ENCODE measurements around the gene ZDHHC20. TPM values are rescaled to one million over a fixed set of nuclear protein-coding genes. Genes with fewer than 3 reads are reported as not detected.
"Not testable (repeated sequence)": the region's sequence is repeated elsewhere in the genome, so short reads cannot be mapped to it uniquely, and the experiment has no call there.

The ZDHHC20 gene
- polyA plus RNA-seq, 3 donors: 67.7 to 81.1 (median 74.2) TPM

DNA sequence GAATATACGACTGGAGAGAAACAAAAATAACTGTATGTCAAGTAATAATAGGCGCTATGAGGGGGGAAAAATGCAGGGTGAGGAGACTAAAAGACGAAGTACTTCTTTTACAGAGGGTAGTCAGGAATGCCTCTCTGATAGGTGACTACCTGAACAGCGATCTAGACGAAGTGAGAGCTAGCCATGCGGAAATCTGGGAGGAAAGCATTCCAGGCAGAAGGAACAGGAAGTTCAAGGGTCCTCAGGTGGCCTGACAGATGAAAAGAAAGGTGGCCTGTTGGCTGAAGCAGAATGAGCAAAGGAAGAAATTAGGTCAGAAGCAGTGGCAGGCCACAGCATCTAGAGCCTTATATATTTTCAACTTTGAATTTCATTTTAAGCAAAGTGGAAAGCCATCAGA lies 13.3 kb downstream of the ZDHHC20 start:
- DNase-seq: no peak

DNA sequence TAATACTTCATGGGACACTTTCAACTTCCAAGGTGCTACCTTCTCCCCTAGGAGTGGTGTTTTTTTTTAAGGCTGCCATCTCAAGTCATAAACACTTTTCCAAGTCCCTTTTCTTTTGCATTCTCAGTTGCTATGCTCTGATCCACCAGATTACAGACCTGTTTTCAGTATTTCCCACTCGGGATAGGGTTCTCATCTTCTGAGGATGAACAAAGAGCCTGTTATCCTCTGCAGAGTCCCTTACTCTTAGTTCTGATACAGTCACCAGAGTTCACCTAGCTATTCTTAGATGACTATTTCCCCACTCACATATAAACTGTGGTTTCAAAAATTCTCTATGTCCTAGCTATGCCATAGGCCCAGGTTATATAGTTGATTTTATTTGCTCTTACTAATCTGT lies 15.9 kb downstream of the ZDHHC20 start:
- DNase-seq: no peak

DNA sequence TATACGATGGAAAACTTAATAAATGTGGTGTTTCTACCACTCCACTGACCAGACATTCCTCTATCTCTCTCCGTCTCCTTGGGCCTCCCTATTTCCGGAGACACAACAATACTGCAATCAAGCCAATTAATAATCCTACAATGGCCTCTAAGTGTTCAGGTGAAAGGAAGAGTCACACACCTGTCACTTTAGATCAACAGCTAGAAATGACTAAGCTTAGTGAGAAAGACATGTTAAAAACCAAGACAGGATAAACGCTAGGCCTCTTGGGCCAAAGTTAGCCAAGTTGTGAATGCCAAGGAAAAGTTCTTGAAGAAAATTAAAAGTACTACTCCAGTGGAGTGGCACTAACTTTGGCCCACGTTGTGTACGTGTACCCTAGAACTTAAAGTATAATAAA lies 22.5 kb downstream of the ZDHHC20 start:
- no peak for DNase-seq

DNA sequence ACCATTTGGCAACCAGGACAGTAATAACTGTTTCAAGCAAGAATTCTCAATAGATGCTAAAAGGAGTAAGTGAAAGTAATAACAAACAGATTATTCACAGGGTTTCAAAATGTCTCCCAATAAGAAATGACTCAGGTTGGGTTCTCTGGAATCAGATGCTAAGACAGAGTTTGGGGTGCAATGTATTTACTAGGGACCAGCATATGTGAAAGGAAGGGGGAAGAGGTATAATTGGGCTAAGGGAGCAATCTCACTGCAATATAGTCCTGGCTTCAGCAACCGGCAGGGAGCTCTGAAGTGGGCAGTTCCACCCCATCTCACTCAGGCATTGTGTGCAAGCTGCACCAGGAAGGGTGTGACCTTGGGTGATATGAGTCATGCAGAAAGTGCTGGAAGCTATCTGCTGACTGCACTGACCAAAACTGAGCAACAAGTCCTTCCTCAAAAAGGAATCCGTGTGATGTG lies 23.4 kb downstream of the ZDHHC20 start:
- DNase-seq: no peak

DNA sequence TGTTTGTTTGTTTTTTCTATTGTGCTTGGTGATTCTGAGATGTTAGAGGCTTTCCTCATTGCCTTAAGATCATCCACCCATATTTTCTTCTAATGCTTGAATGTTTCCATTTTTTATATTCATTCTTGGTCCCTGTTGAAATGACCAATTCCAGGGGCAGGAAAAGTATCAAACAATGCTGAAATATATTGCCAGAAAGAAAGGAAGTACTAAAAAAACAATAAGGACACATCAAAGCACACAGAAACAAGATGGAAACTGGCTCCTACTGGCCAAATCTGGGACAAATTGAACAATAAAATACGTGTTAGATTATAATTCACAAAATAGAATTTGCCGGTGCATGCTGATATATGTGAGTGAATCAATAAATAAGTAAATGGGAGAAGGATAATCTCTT lies 23.9 kb downstream of the ZDHHC20 start:
- no peak for DNase-seq

DNA sequence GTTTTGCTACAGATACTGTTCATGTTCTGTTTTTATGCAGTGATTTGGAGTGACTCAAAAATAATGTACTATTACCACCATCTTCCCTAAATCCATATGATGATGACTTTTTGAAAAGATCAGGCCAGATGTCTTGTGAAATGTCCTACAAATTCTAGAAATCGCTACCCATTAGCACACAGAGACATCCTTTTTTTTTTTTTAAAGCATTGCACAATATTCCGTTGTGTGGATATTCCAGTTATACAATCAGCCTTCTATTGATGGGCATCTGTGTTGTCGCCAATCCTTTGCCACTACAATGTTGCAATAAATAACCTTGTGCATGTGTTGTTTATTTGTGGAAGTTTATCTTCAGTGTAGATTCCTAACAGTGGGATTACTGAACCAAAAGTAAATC lies 24.5 kb downstream of the ZDHHC20 start:
- no peak for DNase-seq

DNA sequence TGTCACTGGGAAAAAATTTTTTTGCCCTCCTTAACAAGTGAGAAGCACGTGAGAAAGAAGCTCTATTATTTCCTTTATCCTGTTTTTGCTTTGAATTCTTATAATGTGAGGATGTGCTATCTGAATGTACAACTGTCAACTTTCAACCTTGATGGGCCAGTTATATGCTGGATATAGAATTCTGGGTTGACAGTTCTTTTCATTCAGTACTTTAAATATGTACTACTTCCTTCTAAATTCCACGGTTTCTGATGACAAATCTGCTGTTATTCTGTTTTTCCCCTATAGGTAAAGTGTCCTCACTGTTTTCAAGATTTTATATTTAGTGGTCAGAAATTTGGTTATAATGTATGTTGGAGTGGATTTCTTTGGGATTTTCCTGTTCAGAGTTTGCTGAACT lies 29.9 kb downstream of the ZDHHC20 start:
- peak; percentile 9 for DNase-seq

DNA sequence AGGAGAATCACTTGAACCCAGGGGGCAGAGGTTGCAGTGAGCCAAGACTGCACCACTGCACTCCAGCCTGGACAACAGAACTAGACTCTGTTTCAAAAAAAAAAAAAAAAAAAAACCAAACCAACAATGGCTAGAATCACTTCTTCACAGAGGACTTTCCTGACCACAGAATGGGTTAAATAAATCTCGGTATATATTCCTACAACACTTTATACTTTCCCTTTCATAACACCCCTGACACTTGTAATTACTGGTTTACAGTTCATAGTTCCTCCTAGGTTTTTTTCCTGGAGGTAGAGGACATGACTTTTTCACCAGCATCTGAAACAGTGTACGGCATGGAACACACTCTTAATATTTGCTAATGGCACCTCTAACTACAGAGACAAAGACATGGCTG lies 31.4 kb downstream of the ZDHHC20 start:
- no peak for DNase-seq

DNA sequence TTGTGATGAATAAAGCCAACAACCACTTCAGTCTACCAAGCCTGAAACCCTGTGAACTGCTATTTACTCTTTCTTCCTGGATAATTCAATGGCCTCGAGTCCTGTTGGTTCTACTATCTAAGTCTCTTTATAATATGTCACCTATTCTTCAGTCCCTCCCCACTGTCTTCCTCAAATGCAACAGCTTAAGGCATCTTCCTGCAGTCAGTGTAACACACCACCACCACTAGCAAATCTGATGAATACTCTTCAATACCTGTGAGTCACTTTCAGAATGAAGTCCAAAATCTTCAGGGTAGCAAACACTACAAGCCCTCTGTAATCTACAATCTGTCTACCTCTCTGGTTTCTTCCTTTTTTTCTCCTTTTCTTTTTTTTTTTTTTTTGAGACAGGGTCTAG lies 32.9 kb downstream of the ZDHHC20 start:
- DNase-seq: no peak

DNA sequence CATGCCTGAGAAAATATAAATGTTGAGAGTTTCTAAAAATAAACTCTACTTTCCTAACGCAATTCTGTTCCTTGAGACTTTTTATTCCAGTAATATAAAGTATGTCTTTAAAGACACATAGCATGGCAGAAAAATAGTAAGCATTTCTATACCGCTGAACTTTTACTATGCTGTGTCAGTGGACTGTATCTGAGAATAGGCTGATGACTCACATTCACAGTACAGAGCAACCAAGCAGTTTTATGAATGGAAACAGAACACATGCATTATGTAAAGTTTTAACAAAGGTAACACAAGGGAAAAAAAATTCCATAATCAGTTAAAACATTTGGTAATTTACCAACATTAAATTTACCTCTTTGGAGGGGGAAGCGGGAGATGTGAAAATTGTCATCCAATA lies 38.4 kb downstream of the ZDHHC20 start:
- no peak for DNase-seq

DNA sequence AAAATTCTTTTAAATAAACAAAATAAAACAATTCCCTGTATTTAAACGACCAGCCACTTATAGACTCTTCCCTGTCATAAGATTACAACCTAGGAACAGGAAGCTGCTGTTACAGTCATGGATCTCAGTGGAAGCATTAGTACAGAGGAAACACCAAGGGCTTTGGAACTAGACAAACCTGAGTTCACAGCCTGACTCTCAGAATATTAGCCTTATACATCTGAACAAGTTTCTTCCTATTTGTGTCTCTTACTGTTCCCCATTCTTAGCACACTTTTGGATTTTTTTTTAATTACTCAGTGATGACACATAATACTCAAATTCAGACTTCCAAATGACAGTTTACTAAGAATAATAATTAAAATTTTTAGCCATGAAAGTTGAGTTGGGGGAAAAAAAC lies 46.1 kb downstream of the ZDHHC20 start:
- DNase-seq: no peak

DNA sequence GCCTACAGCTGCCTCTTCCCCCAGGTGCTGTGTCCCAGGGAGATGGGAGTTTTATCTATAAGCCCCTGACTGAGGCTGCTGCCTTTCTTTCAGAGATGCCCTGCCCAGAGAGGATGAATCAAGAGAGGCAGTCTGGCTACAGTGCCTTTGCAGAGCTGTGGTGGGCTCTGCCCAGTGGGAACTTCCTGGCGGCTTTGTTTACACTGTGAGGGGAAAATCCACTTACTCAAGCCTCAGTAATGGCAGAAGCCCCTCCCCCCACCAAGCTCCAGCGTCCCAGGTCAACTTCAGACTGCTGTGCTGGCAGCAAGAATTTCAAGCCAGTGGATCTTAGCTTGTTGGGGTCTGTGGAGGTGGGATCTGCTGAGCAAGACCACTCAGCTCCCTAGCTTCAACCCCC lies 48.6 kb downstream of the ZDHHC20 start:
- not testable (repeated sequence) for DNase-seq

DNA sequence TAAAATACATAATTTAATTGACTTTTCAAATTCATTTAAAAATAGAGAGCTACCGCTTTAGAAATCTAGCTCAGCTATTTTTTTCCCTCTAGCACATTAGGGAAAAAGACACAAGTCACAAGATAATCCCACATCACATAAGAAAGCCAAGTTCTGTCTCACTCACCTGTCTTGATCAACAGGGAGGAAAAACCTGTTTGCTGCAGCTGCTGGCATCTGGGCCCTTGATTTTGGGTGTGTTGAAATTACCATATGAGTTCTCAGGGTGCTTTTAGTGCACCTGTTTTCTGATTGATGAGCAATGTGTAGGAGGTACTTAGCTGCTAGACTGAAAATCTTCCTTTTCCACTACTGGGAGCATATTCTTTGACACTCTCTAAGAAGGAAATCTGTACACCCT lies 53.8 kb downstream of the ZDHHC20 start:
- no peak for DNase-seq

DNA sequence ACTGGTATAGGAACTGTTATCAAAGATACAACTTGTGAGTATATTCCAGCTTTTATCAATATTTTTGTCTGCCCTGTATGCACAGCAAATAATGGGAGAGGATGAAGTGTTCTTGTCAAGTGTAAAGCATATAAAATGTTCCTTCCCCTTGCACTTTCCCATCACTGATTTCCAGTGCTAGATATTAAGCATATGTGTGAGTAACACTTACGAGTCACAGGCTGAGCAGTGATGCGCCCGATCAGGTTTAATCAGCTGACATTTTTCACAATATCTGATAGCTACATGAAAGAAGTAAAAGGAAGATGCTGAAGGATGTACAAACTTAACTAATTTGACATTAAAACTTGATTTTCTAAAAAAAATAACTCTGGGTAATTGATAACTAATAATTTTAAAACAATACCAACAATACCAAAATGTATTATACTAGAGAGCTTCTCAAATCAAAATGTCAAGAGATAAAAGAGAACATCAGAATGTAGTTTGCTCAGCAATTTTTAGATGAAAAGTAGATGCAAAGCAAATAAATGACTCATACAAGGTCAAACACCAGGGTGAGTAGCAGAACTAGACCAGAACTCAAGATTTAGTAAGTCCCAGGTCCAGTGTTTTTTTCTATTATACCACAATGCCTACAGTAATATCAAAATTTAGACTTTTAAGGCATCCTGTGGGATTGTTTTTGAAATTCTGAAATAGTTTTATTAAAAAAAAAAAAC lies 56.4 kb downstream of the ZDHHC20 start:
- no peak for DNase-seq

DNA sequence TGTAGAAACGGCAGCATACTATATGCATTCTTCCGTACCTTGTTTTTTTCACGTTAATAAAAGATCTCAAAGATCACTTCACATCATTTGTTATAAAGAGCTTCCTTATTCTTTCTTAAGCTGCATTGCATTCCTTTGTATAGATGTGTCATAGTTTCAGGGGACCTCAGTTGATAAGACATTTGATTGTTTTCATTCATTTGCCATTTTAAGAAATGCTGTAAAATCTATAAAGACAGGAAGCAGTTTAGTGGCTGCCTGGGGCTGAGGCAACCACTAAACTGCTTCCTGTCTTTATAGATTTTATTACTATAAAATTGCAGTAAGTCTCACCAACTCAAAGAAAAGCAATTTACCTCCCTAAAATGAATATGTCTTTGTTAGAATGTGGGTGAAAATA lies 59.4 kb downstream of the ZDHHC20 start:
- DNase-seq: no peak

DNA sequence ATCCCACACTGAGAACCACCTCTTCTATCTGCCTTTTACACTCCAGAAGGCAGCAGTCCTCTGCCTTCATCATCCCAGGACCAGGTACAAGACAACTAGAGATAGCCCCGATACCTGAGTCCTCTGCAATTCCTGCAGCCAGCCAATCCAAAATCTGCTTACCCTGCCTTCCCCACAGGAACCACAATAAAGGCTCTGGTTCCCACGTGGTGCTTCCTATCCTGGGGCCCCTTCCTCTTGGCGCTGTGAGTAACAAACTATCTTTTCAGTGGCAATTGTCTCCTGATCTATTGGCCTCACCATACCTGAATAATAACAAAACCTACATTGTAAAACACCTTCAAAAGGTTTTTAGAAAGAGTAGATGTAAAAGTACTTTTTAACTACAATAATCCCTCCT lies 63.1 kb downstream of the ZDHHC20 start:
- no peak for DNase-seq

DNA sequence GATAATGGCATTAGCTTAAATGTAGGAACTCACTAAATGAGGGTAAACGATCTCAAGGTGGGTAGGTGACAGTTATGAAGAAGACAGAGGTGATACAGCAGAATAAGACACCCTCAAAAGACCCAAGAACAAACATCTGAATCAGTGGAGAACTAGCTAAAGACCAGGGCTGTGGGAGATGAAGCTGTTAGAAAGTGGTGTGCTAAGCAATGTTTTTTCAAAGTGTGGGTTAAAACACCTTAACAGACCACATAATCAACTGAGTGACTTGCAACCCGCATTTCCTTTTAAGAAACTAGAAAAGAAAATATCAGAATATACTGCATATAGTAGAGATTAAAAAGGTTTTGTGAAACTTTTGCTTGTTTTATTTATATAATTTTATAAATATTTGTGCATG lies 70.0 kb downstream of the ZDHHC20 start:
- no peak for DNase-seq

DNA sequence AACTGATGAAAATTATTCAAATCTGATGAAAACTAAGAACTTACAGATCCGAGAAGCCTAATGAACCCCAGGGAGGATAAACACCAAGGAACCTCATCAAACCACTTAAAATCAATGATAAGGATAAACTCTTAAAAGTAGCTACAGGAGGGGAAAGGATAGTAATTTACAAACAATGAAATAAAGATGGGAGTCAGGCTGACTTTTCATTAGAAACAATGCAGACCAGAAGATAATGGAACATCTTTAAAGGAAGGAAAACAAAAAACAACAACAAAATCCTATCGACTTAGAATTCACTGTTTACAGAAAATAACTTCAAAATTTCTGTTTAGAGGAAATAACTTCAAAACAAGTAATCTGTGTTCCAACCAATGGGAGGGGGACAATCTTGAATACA lies 73.4 kb downstream of the ZDHHC20 start:
- no peak for DNase-seq

DNA sequence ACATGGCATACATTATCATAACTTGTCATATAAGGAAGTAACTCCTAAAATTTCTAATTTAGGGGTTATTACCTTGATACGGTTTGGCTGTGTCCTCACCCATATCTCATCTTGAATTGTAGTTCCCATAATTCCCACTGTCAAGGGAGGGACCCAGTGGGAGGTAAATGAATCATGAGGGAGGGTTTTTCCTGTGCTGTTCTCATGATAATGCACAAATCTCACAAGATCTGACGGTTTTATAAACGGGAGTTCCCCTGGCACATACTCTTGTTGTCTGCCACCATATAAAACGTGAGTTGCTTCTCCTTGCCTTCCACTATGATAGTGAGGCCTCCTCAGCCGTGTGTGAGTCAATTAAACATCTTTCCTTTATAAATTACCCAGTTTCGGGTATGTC lies 76.0 kb downstream of the ZDHHC20 start:
- no peak for DNase-seq

DNA sequence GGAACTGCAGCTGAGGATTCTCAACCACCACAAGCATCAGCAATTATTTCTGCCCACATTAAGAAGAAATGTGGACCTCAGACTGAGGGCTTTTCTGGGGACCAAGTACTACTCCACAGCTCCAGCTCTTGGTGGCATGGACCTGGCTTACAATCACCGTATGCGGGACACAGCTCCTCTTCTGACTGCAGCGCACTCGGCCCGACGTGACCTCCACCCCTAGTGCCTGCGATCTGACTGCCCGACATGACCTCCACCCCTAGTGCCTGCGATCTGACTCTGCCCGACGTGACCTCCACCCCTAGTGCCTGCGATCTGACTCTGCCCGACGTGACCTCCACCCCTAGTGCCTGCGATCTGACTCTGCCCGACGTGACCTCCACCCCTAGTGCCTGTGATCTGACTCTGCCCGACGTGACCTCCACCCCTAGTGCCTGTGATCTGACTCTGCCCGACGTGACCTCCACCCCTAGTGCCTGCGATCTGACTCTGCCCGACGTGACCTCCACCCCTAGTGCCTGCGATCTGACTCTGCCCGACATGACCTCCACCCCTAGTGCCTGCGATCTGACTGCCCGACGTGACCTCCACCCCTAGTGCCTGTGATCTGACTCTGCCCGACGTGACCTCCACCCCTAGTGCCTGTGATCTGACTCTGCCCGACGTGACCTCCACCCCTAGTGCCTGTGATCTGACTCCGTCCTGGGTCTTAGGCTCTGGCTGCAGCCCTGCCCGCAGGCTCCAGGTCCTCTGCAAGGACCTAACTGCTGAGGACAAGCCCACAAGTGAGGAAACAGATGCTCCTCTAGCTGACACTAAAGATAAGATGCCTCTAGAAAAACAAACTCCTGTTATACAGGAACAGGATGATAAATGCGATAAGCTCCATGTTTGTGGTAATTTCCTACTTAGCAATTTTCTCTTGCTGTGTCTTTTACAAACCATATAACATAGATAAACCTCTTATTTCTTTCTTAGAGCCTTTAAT lies 81.8 kb downstream of the ZDHHC20 start:
- not testable (repeated sequence) for DNase-seq

DNA sequence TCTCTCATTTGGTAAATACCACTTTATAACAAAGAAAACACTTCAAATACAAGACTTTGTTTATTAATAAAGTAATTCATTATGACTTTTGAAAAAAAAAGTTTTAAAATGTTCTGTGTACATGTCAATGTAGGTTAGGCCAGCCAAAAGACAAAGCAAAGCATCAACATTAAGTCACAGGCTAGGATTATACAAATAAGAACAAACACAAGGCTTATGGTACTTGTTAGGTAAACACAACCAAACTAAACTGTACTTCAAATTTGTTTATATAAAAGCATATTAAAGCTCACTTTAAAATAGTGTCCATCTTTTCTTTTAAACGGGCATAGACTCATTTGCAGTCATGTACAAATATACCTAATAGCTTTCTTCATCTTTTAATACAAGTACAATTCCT lies 86.6 kb downstream of the ZDHHC20 start:
- no peak for DNase-seq

DNA sequence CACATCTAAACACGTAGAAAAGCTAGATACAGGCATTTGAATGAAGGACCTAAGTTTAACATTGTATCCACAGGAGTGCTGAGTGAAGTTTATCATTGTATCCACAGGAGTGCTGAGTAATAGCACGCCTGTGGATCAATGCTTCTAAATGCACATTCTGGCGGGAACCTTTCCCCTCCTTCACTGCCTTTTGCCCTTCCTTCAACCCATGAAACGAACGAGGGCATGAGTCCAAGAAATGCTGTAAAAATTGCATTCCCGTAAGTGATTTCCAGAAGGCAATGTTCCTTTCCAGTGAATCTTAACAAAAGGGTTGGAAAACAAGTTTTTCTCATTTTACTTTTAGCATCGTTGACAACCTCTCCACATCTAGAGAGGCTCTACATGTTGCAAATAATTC lies 88.1 kb downstream of the ZDHHC20 start:
- peak; percentile 41 for DNase-seq

DNA sequence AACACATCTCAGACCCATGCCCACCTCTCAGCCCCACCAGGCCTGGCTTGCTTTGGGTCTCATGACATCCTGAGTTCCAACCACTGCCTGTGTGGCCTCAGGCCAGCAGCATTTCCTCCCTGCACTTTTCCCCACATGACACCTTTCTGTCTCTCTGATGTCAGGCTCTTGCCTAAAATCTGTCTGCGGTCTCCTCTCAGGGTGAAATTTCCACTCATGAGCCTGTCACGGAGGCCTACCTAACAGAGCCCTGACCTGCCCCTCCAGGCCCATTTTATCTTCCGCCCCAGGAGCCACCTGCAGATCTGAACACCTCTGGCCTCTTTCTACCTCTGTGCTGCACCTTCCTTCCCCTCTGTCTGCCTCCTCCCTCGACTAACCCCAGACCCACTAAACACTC lies 93.5 kb downstream of the ZDHHC20 start:
- no peak for DNase-seq
